Activated naive CD4-positive, alpha-beta T cell treated with anti-CD3 and anti-CD28 coated beads, Interleukin-2, amount 10 ng/mL, durations not matched to agents 5 hours and 36 hours (primary cell): ENCODE measurements around the gene CPNE1. TPM values are rescaled to one million over a fixed set of nuclear protein-coding genes. Genes with fewer than 3 reads are reported as not detected.

ENCODE experiments used
- total RNA-seq, 2 experiments: library from RNA; stranded (reverse); gene quantifications; one replicate each; pipeline ENCODE4 v1.2.3, GENCODE V29; 2021

Gene CPNE1
- total RNA-seq, result 100 to 1,000 TPM; 289 to 291 TPM

DNA sequence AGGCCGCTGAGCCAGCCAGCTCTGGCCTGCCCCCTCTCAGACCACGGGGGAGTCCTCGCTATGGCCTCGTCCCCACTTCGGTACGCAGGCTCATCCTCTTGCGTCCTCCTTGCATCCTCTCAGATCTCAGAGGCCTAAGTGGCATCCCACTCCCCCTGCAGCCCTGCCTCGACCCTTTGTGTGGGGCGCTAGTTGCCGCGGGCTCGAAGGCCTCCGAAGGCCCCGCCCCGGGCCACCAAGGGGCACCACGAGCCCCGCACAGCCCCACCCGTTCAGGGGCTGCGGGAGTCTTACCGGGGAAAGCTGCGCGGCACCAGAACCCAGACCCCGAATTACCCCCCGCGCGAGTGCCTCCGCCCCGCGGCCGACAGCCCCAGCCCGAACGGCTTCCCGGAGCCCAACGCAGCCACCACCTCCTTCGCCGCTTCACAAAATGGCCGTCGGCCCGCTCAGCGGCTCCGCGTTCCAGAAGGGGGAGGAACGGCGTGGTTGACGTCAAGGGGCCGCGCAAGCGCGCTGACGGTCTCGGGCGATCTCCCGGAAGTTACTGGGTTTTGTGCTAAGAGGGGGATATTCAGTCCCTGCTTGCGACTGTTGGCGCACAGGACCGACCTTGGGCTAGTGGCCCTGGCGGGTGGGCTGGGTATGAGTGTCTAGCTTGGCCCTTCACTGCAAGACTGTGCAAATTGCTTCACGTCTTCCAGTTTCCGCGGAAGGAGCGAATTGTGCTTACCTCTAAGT lies at the start of gene CPNE1, which contains the start of gene RBM12:
TSS of gene CPNE1 (minus strand) at position 435 of the 741 bp plus-strand sequence. CDS start 31,977 bp downstream, outside the sequence.
TSS of gene RBM12 (minus strand) at position 435 of the 741 bp plus-strand sequence. CDS start 9,578 bp downstream, outside the sequence.

DNA sequence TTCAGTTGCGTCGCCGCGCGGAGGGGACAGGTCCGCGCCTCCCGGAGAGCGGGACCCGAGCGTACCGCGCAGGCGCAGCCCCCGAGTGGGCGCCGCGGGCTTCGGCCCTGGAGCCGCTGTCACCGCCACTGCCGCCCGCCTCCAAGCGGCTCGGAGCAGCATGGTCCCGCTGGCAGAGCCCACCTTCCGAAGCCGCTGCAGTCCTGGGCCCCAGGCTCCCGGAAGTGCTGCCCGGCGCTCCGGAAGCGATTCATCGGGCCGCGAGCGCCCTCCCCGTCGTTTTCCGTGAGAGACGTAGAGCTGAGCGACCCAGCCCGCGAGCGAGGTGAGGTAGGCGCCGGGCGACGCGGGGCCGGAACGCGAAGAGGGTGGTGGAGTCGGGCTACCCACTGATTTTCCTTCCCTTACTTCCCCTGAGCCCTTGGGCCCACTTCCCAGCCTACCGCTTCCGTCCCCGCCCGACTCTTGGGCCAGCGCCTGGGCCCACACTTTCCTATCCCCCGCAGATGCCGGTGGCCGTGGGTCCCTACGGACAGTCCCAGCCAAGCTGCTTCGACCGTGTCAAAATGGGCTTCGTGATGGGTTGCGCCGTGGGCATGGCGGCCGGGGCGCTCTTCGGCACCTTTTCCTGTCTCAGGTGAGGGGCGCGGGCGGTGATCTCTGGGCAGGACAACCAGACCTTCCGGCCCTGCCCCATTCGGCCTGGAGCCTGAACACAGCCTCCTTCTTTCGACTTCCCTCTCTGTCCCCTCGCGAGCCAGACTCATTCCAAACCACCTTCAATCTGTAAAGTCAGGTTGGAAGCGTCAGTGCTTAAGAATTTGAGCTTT lies 34.6 kb upstream of the CPNE1 start, which contains the start of the genes NFS1 and ROMO1:
TSS of gene NFS1 (minus strand) at position 226 of the 830 bp plus-strand sequence. CDS start at position 162, 64 bp downstream.
TSS of gene ROMO1 (plus strand) at position 279 of the 830 bp plus-strand sequence. CDS start at position 507, 228 bp downstream.

DNA sequence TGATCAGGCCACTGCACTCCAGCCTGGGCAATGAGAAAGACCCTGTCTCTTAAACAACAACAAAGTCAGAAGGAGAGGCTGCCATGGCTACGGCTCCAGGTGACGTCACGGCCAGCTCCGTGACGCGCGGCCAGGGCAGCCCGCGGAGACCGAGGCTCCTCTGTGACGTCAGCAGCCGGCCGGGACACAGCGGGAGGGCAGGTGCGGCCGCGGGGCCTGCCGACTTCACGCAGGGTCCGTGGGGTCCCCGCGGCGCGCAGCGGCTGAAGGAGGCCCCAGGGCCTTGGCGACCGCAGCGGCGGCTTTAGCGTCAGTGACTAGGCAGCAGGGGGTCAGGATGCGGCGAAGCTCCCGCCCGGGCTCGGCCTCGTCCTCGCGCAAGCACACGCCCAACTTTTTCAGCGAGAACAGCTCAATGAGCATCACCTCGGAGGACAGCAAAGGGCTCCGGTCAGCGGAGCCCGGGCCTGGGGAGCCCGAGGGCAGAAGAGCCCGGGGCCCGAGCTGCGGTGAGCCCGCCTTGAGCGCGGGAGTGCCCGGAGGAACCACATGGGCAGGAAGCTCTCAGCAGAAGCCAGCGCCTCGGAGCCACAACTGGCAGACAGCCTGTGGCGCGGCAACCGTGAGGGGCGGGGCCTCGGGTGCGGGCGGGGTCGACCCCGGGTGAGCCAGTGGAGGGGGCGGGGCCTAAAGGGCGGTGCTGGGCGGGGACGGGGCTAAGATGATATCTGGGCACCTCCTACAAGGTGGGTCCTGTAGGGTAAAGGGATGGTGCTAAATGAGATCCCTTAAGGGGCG lies 48.8 kb downstream of the CPNE1 start, which contains the start of gene SPAG4:
TSS of gene SPAG4 (plus strand) at position 163 of the 798 bp plus-strand sequence. CDS start at position 338, 175 bp downstream.

Other genes starting within 250 kb of the CPNE1 start
- gene GDF5, start 226.7 kb downstream of the CPNE1 start, total RNA-seq, result not detected
- 10 to 100 TPM; 59.9 to 61.0 TPM for gene CEP250, start 209.3 kb downstream of the CPNE1 start, total RNA-seq
- gene C20orf173, start 135.2 kb downstream of the CPNE1 start, total RNA-seq, result not detected
- 100 to 1,000 TPM; 181 to 186 TPM for gene ERGIC3, start 122.8 kb downstream of the CPNE1 start, total RNA-seq
- 1 to 10 TPM; 2.7 to 3.2 TPM for gene SPAG4, start 49.1 kb downstream of the CPNE1 start, total RNA-seq
- 100 to 1,000 TPM; 113 to 114 TPM for gene RBM12, start within 50 bp of the CPNE1 start, total RNA-seq
- 10 to 100 TPM; 24.7 to 25.2 TPM for gene NFS1, start 34.5 kb upstream of the CPNE1 start, total RNA-seq
- gene ROMO1, start 34.5 kb upstream of the CPNE1 start, total RNA-seq, result 100 to 1,000 TPM in 1 of 2 experiments, 10 to 100 TPM in 1; 96.3 to 108 TPM
- 100 to 1,000 TPM; 356 to 377 TPM for gene RBM39, start 77.4 kb upstream of the CPNE1 start, total RNA-seq
- gene PHF20, start 107.1 kb upstream of the CPNE1 start, total RNA-seq, result 10 to 100 TPM; 49.5 to 51.6 TPM